Activated CD8-positive, alpha-beta memory T cell treated with anti-CD3 and anti-CD28 coated beads, Interleukin-2, amount 50 U/mL, for 1 hour (primary cell): ENCODE data around the gene CSRP1.

Experiments
- DNase-seq: peaks from one replicate; pipeline ENCODE4 v3.0.0-alpha.2; 2020; ENCODE audit errors: extremely low read depth

CSRP1 gene

GRCh38 chr1:201456499-201457309 is 50.2 kb downstream of the CSRP1 start:
- DNase-seq: no peak

GRCh38 chr1:201455098-201455497 is 51.8 kb downstream of the CSRP1 start:
- no peak for DNase-seq

DNA sequence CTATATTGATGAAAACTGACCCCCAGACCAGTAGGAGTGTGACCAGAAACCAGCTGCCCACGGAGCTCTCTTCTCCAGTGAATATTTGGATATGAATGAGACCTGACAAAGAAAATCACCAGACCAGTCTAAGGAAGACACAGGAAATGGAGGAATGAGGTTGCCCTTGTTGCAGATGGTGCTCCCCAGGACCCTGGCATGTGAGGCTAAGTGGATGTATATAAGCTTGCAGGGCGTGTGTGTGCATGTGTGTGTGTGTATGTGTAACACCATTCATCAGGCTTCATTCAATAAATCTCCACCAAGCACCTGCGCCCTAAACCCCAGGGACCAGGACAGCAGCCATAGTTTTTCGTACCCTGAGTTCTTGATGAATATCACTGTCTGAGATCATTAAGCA is 52.3 kb downstream of the CSRP1 start:
- no peak for DNase-seq

- DNase-seq: no peak
These were observed 54.1 kb downstream of the CSRP1 start for GRCh38 chr1:201452866-201453265.

DNA sequence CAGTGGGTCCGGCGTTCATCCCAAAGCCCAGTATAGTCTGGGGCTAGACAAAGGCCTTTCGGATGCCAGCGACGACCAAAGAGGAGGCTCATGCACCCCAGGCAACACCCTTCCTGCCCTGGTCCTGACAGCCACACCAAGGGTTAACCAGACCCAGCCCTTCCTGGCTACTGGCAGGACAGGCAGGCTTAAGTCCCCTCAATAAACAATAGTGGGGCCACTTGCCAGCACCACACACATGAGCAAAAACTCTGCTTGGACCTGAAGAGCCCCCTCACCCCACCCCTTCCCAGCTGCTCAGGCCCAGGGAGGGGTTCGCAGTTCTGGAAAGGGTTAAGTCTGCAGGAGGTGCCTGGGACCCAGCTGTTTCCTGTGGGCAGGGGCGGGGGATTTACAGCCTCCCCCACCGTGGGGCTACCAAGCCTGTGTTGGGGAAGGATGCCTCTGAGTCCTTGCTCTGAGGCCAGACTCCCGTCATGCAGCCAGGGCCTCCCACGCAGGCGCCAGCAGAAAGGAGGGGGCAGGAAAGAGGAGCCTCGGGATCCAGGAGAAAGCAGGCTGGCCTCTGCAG is 56.1 kb downstream of the CSRP1 start:
- no peak for DNase-seq

GRCh38 chr1:201448990-201449389 is 57.9 kb downstream of the CSRP1 start:
- DNase-seq: no peak

- DNase-seq: no peak
These were observed 58.7 kb downstream of the CSRP1 start for GRCh38 chr1:201447903-201448871.

GRCh38 chr1:201445310-201445709 is 61.6 kb downstream of the CSRP1 start:
- DNase-seq: no peak

DNA sequence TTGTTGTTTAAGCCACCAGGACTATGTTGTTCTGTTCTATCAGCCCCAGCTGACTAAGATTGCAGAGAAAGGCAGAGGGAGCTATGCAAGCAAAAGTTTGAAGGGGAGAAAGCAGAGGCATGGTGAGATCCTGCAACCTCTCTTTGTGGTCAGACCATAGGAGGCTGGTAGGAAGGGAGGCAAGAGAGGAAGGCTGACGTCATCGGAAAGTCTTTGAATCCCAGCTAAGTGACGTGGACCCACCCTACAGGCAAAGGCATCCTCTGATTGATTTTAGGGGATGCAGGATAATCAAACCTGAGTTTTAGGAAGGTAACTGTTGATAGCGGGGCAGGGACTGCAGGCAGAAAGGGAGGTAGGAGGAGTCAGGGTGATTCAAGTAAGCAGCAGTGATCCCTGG is 62.1 kb downstream of the CSRP1 start:
- no peak for DNase-seq

- no peak for DNase-seq
These were observed 63.2 kb downstream of the CSRP1 start for GRCh38 chr1:201443747-201444146.

GRCh38 chr1:201436969-201437368 is 70.0 kb downstream of the CSRP1 start:
- DNase-seq: no peak

DNA sequence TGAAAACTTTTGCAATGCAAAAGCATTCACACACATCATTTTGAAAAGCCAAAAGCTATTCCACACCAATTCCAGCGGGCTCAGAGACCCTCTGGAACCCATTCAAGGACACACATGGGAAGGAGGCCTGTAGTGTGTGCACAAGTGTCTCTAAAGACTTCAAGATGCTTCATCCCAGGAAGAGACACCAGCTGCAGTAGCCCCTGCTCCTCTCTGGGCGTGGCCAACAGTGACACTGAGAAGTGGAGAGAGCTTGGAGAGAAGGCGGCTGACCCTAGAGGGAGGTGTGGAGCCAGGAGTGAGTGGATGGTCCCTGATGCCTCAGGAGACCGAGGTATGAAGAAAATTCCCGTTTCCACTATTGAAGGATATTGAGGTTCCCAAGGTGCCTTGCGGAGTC is 70.5 kb downstream of the CSRP1 start:
- DNase-seq: no peak

GRCh38 chr1:201434266-201434665 is 72.7 kb downstream of the CSRP1 start:
- no peak for DNase-seq

DNA sequence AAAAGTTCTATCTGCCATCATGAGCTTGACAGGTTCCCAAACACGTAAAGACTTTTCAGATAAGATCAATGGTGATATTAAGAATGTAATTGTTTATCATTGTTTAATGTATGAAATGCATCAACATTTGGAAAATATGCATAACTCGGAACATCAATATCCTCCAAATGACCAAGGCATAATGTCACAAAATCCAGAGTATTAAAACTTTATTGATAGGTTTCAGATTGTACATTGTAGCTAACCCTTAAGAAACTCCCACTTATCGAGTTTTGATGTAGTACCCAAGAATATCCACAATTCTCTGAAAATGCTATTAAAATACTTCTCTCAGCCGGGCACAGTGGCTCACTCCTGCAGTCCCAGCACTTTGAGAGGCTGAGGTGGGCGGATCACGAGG is 73.3 kb downstream of the CSRP1 start:
- no peak for DNase-seq
